AG04449 (cell line): Measurements from ENCODE around the gene CLTRN.

ENCODE experiments used
- CTCF ChIA-PET: fragments of 350-600 bp; formaldehyde crosslinking; extraction: SDS; loops from one replicate; lab custom pipeline; 2021; ENCODE audit warnings: antibody characterized with exemption; lab: Yijun Ruan, JAX
- POLR2A ChIA-PET: fragments of 400-600, 350-600 bp; formaldehyde crosslinking; extraction: SDS; loops from one replicate; lab custom pipeline; 2020; ENCODE audit warnings: antibody characterized with exemption, inconsistent platforms; lab: Yijun Ruan, JAX
- DNase-seq: peaks from one replicate; pipeline ENCODE4 v3.0.0-alpha.2; 2010; ENCODE audit warnings: low read depth, low spot score
- H3K4me3 ChIP-seq: 2 replicates; pipeline ENCODE4 v1.5.1; 2011; ENCODE audit warnings: low read depth, mild to moderate bottlenecking, control low read depth, low read length
- CTCF ChIP-seq: IDR thresholded peaks from one replicate; pipeline ENCODE4 v1.5.1; 2011; ENCODE audit warnings: mild to moderate bottlenecking, moderate library complexity, low read length, control low read depth, inconsistent platforms; ENCODE audit not compliant: insufficient read depth; ENCODE audit errors: missing control alignments

The CLTRN gene

DNA sequence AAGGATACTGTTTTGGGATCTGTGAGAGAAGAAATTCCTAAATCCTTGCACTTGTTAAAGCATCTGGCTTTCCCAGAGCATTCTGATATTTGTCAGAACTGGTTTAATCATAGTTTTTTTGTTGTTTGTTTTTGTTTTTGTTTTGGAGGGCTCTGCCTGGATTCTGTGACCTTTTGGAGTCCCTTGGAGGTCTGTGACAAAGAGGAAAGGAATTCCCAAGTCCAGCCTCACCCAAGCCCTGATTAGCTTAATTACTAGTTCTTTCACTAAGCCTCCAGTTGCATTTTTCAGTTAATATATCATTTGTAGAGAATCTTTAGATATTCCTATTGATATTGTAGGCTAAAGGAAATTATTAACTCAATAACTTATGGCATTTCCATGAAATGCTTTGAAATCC, 64.6 kb downstream of the CLTRN start:
- POLR2A ChIA-PET: no interaction called here
- no peak overlapping the region for H3K4me3 ChIP-seq
- CTCF ChIA-PET: no interaction called here
- DNase-seq: no peak
- TF ChIP-seq CTCF: no peak

DNA sequence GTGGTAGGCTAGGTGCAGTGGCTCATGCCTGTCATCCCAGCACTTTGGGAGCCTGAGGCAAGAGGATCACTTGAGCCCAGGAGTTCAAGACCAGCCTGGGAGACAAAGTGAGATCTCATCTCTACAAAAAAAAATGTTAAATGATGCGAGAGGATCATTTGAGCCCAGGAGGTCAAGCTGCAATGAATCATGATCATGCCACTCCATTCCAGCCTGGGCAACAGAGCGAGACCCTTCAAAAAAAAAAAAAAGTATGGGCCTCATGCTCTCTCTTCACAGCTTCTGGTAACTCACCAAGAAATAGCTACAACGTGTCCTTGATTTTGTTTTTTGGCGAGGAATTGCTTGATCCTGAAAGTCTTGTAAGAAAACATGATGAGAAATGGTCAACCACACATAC, 65.1 kb downstream of the CLTRN start:
- TF ChIP-seq CTCF: no peak
- ChIA-PET CTCF (no interaction called here), POLR2A (no interaction called here)
- no peak for DNase-seq
- no peak overlapping the region for H3K4me3 ChIP-seq

DNA sequence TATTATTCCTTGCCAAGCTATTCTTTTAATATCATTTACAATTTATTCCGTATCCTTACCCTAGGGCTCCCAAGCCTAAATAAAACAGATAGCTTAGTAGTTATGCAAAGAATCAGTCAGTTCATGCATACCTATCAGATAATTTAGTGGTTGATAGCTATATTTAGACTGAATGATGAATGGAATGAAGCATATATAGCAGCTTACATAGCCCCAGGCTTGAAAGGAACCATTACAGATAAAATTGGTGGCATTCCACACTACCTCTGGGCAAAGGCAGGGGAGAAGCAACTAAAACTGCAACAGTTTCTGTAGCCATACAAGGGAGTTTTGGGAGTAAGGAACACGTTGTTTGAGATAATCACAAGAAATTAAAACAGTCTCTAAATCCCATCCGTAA, 66.6 kb downstream of the CLTRN start:
- POLR2A ChIA-PET: no interaction called here
- CTCF ChIA-PET: no interaction called here
- DNase-seq: no peak

GRCh38 chrX:15594371-15594770, 70.2 kb downstream of the CLTRN start:
- CTCF ChIA-PET: no interaction called here
- no peak for TF ChIP-seq CTCF
- no peak for DNase-seq
- no peak overlapping the region for H3K4me3 ChIP-seq
- POLR2A ChIA-PET: no interaction called here

More for the DNA sequence above, 66.6 kb downstream of the CLTRN start:
- H3K4me3 ChIP-seq: no peak overlapping the region
- TF ChIP-seq CTCF: no peak

- DNase-seq: no peak
- no peak for TF ChIP-seq CTCF
- H3K4me3 ChIP-seq: no peak overlapping the region
- ChIA-PET CTCF (interaction anchor here (1.4 kb wide), 1 partner anchor 1115 kb away, joined by 3 read pairs; no protein-coding TSS in a partner anchor), POLR2A (no interaction called here)
Observed at GRCh38 chrX:15579778-15580747, 84.5 kb downstream of the CLTRN start.
